Activated CD4-positive, alpha-beta T cell treated with anti-CD3 and anti-CD28 coated beads, Interleukin-2, amount 50 U/mL, for 24 hours (primary cell): Measurements from ENCODE around the gene NPY.
"Not testable (repeated sequence)": the region's sequence is repeated elsewhere in the genome, so short reads cannot be mapped to it uniquely, and the experiment has no call there.

Experiments
- DNase-seq, 2 donors: peaks; one replicate each; pipeline ENCODE4 v3.0.0-alpha.2; 2020; ENCODE audit warnings: low read depth in 1 of 2, low spot score in 1 of 2

The NPY gene

GRCh38 chr7:24283897-24284698, at the start of gene NPY:
Gene NPY (plus strand): TSS chr7:24284190. CDS start chr7:24285241, 1,051 bp downstream.
- DNase-seq: no peak

GRCh38 chr7:24239260-24239659, 44.7 kb upstream of the NPY start:
- DNase-seq: no peak

GRCh38 chr7:24241206-24241605, 42.8 kb upstream of the NPY start:
- DNase-seq: no peak

GRCh38 chr7:24244554-24244953, 39.4 kb upstream of the NPY start:
- no peak for DNase-seq

- DNase-seq: no peak
Observed at GRCh38 chr7:24245362-24245761, 38.6 kb upstream of the NPY start.

- DNase-seq: no peak
Observed at GRCh38 chr7:24249266-24249665, 34.7 kb upstream of the NPY start.

- DNase-seq: no peak
Observed at GRCh38 chr7:24251568-24251967, 32.4 kb upstream of the NPY start.

- DNase-seq: no peak
Observed at GRCh38 chr7:24255139-24255538, 28.9 kb upstream of the NPY start.

- DNase-seq: not testable (repeated sequence)
Observed at GRCh38 chr7:24258324-24258723, 25.7 kb upstream of the NPY start.

GRCh38 chr7:24271938-24272337, 12.1 kb upstream of the NPY start:
- DNase-seq: no peak

GRCh38 chr7:24279512-24279911, 4.5 kb upstream of the NPY start:
- DNase-seq: no peak

- no peak for DNase-seq
Observed at GRCh38 chr7:24283554-24283896, 465 bp upstream of the NPY start.

- DNase-seq: no peak
Observed at GRCh38 chr7:24284699-24285506, 913 bp downstream of the NPY start.

GRCh38 chr7:24290004-24290641, 6.1 kb downstream of the NPY start:
- DNase-seq: peak in 1 of 2 donors; percentile 41

- no peak for DNase-seq
Observed at GRCh38 chr7:24291271-24291670, 7.3 kb downstream of the NPY start.

GRCh38 chr7:24297362-24297761, 13.4 kb downstream of the NPY start:
- no peak for DNase-seq

- no peak for DNase-seq
Observed at GRCh38 chr7:24298696-24299095, 14.7 kb downstream of the NPY start.

GRCh38 chr7:24299192-24299591, 15.2 kb downstream of the NPY start:
- no peak for DNase-seq

GRCh38 chr7:24301703-24302102, 17.7 kb downstream of the NPY start:
- no peak for DNase-seq

GRCh38 chr7:24304494-24305095, 20.6 kb downstream of the NPY start:
- no peak for DNase-seq

- DNase-seq: no peak
Observed at GRCh38 chr7:24307326-24307725, 23.3 kb downstream of the NPY start.

GRCh38 chr7:24312588-24312987, 28.6 kb downstream of the NPY start:
- DNase-seq: no peak
